DOHH2 (cell line): ENCODE measurements around the gene SV2B.

Experiments used
- H3F3A ChIP-seq: fragments of 200-600 bp; sonication (generic), shearing (Covaris generic); 2 replicates; pipeline ENCODE4 v1.6.0; 2016; ENCODE audit warnings: antibody characterized with exemption, mild to moderate bottlenecking; ENCODE audit not compliant: control insufficient read depth, insufficient read depth
- H3K27ac ChIP-seq: fragments of 200-600 bp; sonication (generic); 2 replicates; pipeline ENCODE4 v1.5.1; 2014; ENCODE audit warnings: low read depth, mild to moderate bottlenecking, low read length, moderate library complexity
- H3K27me3 ChIP-seq: fragments of 200-600 bp; sonication (generic); 2 replicates; pipeline ENCODE4 v1.6.1; 2014; ENCODE audit warnings: mild to moderate bottlenecking, low read length, mixed read lengths; ENCODE audit not compliant: control insufficient read depth
- H3K36me3 ChIP-seq: fragments of 200-600 bp; sonication (generic); 2 replicates; pipeline ENCODE4 v1.6.1; 2014; ENCODE audit warnings: mild to moderate bottlenecking, low read length, moderate library complexity, mixed read lengths; ENCODE audit not compliant: control insufficient read depth
- H3K4me1 ChIP-seq: fragments of 200-600 bp; sonication (generic); 2 replicates; pipeline ENCODE4 v1.6.1; 2014; ENCODE audit warnings: mild to moderate bottlenecking, low read length, mixed read lengths; ENCODE audit not compliant: control insufficient read depth
- H3K4me2 ChIP-seq: fragments of 200-600 bp; sonication (generic); 2 replicates; pipeline ENCODE4 v1.6.0; 2014; ENCODE audit warnings: mild to moderate bottlenecking, low read length, moderate library complexity
- H3K4me3 ChIP-seq: fragments of 200-600 bp; sonication (generic); 2 replicates; pipeline ENCODE4 v1.5.1; 2014; ENCODE audit warnings: mild to moderate bottlenecking, low read length, mixed read lengths
- H3K79me2 ChIP-seq: fragments of 200-600 bp; sonication (generic); 2 replicates; pipeline ENCODE4 v1.6.1; 2014; ENCODE audit warnings: mild to moderate bottlenecking, low read length, mixed read lengths; ENCODE audit not compliant: control insufficient read depth
- H3K9me2 ChIP-seq: fragments of 200-600 bp; sonication (generic); replicated peaks from 2 replicates; pipeline ENCODE4 v1.6.1; 2014; ENCODE audit warnings: mild to moderate bottlenecking, low read length, mixed read lengths; ENCODE audit not compliant: control insufficient read depth
- H3K9me3 ChIP-seq: fragments of 200-600 bp; sonication (generic); 2 replicates; pipeline ENCODE4 v1.6.1; 2014; ENCODE audit warnings: antibody characterized with exemption, low read length, mixed read lengths; ENCODE audit not compliant: control insufficient read depth, insufficient read depth
- H4K20me1 ChIP-seq: fragments of 200-600 bp; sonication (generic); 2 replicates; pipeline ENCODE4 v1.6.0; 2014; ENCODE audit warnings: low read depth, mild to moderate bottlenecking, antibody characterized with exemption, low read length, moderate library complexity; ENCODE audit not compliant: control insufficient read depth, insufficient read depth
- EZH2phosphoT487 ChIP-seq: fragments of 200-600 bp; sonication (generic); IDR thresholded peaks from 2 replicates; pipeline ENCODE4 v1.6.1; 2017; ENCODE audit warnings: borderline replicate concordance, mild to moderate bottlenecking, antibody characterized with exemption, low read length, moderate library complexity, mixed read lengths
- TF ChIP-seq, protein P1 (sequence below): fragments of 200-600 bp; sonication (generic); IDR thresholded peaks from one replicate; pipeline ENCODE4 v1.5.1; 2014; ENCODE audit warnings: antibody characterized with exemption, mild to moderate bottlenecking, low read depth, low read length; ENCODE audit not compliant: poor library complexity, severe bottlenecking

The SV2B gene

DNA sequence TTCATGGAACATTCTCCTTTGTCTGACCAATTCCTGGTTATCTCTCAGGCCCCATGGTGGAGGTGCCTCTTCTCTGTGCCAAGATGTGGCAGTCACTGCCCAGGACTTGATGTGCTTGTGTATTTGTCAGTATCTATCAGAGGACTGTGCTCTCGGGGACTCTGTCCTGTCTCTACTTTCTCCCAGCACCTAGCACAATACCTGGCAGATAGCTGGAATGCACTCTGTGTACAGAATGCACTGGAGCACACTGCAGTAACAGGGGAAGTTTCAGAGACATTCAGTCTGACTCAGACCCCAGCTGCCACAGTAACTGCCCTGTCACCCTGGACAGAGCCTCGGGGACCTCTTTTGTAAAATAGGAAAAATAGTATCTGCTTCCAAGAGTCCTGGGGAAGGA is 34.6 kb upstream of the SV2B start:
- H3K27ac ChIP-seq, result no peak overlapping the region
- H3F3A ChIP-seq, result no peaks in the 10 kb centered on the region
- no peaks in the 10 kb centered on the region for H4K20me1 ChIP-seq
- H3K9me2 ChIP-seq, result no peaks in the 10 kb centered on the region
- H3K79me2 ChIP-seq, result no peaks in the 10 kb centered on the region
- no peak overlapping the region for H3K4me2 ChIP-seq
- H3K4me3 ChIP-seq, result no peak overlapping the region
- TF ChIP-seq, protein P1, sequence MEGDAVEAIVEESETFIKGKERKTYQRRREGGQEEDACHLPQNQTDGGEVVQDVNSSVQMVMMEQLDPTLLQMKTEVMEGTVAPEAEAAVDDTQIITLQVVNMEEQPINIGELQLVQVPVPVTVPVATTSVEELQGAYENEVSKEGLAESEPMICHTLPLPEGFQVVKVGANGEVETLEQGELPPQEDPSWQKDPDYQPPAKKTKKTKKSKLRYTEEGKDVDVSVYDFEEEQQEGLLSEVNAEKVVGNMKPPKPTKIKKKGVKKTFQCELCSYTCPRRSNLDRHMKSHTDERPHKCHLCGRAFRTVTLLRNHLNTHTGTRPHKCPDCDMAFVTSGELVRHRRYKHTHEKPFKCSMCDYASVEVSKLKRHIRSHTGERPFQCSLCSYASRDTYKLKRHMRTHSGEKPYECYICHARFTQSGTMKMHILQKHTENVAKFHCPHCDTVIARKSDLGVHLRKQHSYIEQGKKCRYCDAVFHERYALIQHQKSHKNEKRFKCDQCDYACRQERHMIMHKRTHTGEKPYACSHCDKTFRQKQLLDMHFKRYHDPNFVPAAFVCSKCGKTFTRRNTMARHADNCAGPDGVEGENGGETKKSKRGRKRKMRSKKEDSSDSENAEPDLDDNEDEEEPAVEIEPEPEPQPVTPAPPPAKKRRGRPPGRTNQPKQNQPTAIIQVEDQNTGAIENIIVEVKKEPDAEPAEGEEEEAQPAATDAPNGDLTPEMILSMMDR, result no peak
- TF ChIP-seq EZH2phosphoT487, result no peak
- H3K36me3 ChIP-seq, result no peaks in the 10 kb centered on the region
- no peaks in the 10 kb centered on the region for H3K4me1 ChIP-seq
- no peaks in the 10 kb centered on the region for H3K9me3 ChIP-seq
- H3K27me3 ChIP-seq, result peaks cover 7% of the 10 kb centered on the region; the same call in 1 of the 2 replicates

DNA sequence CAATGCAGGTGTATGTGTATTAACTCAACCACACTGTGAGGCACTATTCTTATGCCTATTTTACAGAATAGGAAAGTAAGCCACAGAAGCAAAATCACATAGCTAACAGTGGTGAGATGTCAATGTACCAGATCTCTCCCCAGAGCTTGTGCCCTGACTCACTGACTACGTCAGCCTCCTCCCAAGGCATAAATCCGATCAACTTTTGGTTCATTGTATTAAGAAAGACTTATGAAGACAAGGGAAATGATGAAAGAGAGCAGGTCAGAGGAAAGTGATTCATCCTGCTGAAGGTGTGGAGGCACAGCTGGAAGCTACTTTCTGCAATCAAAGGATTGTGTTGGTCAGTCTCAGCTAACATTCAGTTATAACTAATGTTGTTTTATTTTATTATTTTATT is 33.0 kb upstream of the SV2B start:
- Histone ChIP-seq H3K4me1 (no peaks in the 10 kb centered on the region), H3K79me2 (no peaks in the 10 kb centered on the region), H3K9me3 (no peaks in the 10 kb centered on the region), H3K4me3 (no peak overlapping the region), H3K27me3 (peaks cover 7% of the 10 kb centered on the region; the same call in 1 of the 2 replicates), H3K4me2 (no peak overlapping the region), H3K27ac (no peak overlapping the region), H3F3A (no peaks in the 10 kb centered on the region), H3K36me3 (no peaks in the 10 kb centered on the region), H3K9me2 (no peaks in the 10 kb centered on the region), H4K20me1 (no peaks in the 10 kb centered on the region)
- TF ChIP-seq EZH2phosphoT487, result no peak

DNA sequence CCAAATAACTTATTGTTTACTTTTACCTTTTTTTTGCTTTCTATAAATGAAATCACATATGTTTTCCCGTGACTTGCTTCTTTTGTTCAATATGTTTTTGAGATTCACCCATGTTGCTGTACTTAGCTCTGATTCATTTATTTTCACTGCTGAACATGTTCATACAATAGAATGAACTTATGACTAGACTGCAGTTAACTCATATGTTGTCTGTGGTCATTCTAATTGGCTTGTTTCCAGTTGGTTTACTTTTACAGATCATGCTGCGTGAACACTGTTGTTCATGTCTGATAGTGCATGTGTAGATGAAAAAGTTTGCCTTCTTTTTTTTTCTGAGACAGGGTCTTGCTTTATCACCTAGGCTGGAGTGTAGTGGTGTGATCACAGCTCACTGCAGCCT is 31.6 kb upstream of the SV2B start:
- no peaks in the 10 kb centered on the region for H3F3A ChIP-seq
- peaks cover 4% of the 10 kb centered on the region; the same call in 1 of the 2 replicates for H3K27me3 ChIP-seq
- H3K4me1 ChIP-seq, result no peaks in the 10 kb centered on the region
- no peaks in the 10 kb centered on the region for H3K79me2 ChIP-seq
- H3K36me3 ChIP-seq, result no peaks in the 10 kb centered on the region
- no peaks in the 10 kb centered on the region for H4K20me1 ChIP-seq
- no peak overlapping the region for H3K4me2 ChIP-seq
- H3K27ac ChIP-seq, result no peak overlapping the region
- no peaks in the 10 kb centered on the region for H3K9me2 ChIP-seq
- TF ChIP-seq, protein P1, result no peak
- TF ChIP-seq EZH2phosphoT487, result no peak
- no peak overlapping the region for H3K4me3 ChIP-seq
- no peaks in the 10 kb centered on the region for H3K9me3 ChIP-seq

DNA sequence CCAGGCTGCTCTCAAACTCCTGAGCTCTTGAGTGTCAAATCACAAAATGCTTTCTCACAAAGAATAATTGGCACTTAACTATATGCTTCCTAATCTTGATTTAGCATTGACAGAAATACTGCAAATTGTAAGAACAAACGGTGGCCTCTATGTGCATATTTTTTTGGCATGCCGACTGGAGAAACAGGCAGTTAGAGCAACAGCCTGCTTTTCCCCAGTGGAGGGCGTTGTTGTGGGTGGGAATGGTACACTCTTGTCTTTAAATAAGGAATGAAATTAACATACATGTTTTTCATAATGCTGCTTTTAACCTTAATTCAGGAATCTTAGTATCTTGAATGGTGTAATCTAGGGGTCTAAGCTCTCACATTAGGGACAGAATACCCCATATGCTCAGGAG is 31.1 kb upstream of the SV2B start:
- TF ChIP-seq, protein P1, result no peak
- no peak for TF ChIP-seq EZH2phosphoT487
- Histone ChIP-seq H3K9me2 (no peaks in the 10 kb centered on the region), H3K4me3 (no peak overlapping the region), H4K20me1 (no peaks in the 10 kb centered on the region), H3K4me2 (no peak overlapping the region), H3K27ac (no peak overlapping the region), H3K9me3 (no peaks in the 10 kb centered on the region), H3K36me3 (no peaks in the 10 kb centered on the region), H3K4me1 (no peaks in the 10 kb centered on the region), H3F3A (no peaks in the 10 kb centered on the region), H3K27me3 (peaks cover 4% of the 10 kb centered on the region; the same call in 1 of the 2 replicates), H3K79me2 (no peaks in the 10 kb centered on the region)
